Neural progenitor cell (in vitro differentiated cells): Measurements from ENCODE around the gene PACC1.

Source experiments
- EZH2 ChIP-seq: fragments of 200-600 bp; sonication (generic); IDR thresholded peaks from 2 replicates; pipeline ENCODE4 v1.6.1; 2017; ENCODE audit warnings: antibody characterized with exemption, mild to moderate bottlenecking, moderate library complexity
- EZH2phosphoT487 ChIP-seq: fragments of 200-600 bp; sonication (generic); IDR thresholded peaks from 2 replicates; pipeline ENCODE4 v1.6.1; 2017; ENCODE audit warnings: antibody characterized with exemption
- TF ChIP-seq, protein P1 (sequence below): fragments of 200-600 bp; sonication (generic); IDR thresholded peaks from 2 replicates; pipeline ENCODE4 v1.5.1; 2017; ENCODE audit warnings: antibody characterized with exemption, mild to moderate bottlenecking

DNA sequence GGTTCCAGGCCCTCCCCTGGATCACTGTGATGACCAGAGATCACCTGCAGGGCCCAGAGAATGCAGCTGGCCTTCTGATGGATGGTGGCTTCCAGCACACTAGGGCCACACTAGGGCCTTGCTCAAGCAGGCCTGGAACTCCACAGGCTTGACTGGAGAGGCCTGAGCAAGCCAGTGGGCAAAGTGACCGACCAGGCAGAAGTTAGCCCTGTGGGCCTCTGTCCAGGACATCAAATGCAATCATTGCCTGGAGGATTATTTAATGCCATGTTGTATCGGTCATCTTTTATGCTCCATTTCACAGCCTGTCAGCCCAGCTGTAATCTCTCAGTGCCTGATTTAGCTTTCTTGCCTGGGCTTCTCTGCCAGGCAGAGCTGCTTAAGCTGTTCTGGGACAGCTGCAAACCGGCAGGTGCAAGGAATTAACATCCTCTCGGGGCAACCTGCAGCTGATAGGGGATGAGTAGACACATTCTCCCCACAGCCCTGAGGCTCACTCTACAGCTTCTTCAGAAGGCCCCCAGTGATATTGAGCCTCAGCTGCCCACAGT is 35.7 kb upstream of the PACC1 start:
- TF ChIP-seq EZH2 (no peak), EZH2phosphoT487 (no peak)
- TF ChIP-seq, protein P1, sequence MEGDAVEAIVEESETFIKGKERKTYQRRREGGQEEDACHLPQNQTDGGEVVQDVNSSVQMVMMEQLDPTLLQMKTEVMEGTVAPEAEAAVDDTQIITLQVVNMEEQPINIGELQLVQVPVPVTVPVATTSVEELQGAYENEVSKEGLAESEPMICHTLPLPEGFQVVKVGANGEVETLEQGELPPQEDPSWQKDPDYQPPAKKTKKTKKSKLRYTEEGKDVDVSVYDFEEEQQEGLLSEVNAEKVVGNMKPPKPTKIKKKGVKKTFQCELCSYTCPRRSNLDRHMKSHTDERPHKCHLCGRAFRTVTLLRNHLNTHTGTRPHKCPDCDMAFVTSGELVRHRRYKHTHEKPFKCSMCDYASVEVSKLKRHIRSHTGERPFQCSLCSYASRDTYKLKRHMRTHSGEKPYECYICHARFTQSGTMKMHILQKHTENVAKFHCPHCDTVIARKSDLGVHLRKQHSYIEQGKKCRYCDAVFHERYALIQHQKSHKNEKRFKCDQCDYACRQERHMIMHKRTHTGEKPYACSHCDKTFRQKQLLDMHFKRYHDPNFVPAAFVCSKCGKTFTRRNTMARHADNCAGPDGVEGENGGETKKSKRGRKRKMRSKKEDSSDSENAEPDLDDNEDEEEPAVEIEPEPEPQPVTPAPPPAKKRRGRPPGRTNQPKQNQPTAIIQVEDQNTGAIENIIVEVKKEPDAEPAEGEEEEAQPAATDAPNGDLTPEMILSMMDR, result no peak
